HepG2 (cell line): ENCODE measurements around the gene OR52E2. TPM values are rescaled to one million over a fixed set of nuclear protein-coding genes. Genes with fewer than 3 reads are reported as not detected.

Experiments used
- ATAC-seq: fragments of 200-7000 bp; cut with Tn5 transposase; 3 replicates; pipeline ENCODE4 v1.9.1; 2020; ENCODE audit warnings: mild to moderate bottlenecking, moderate library complexity
- BruUV-seq: library from RNA; stranded (reverse); fragments of 400-500 nt; replicated peaks from 2 replicates; lab custom pipeline; 2021; lab: Mats Ljungman, UMichigan
- CTCF ChIA-PET: fragments of 300-600 bp; formaldehyde crosslinking; extraction: SDS; loops from one replicate; lab custom pipeline; 2021; ENCODE audit warnings: low total read pairs, inconsistent platforms, low intra/inter-chr PET ratio; lab: Yijun Ruan, JAX
- POLR2A ChIA-PET: fragments of 350-600 bp; sonication (Branson Sonifier 250); formaldehyde crosslinking; loops from one replicate; lab custom pipeline; 2020; ENCODE audit warnings: antibody characterized with exemption, inconsistent platforms; lab: Yijun Ruan, JAX
- DNase-seq: peaks from one replicate; pipeline ENCODE4 v3.0.0-alpha.2; 2015; ENCODE audit warnings: low spot score
- FAIRE-seq: peaks from 3 replicates; lab custom pipeline; 2011; peaks lifted over from hg19 to GRCh38; lab: Jason Lieb, UNC
- H2AFZ ChIP-seq: one replicate; pipeline ENCODE4 v1.6.1; 2011; ENCODE audit warnings: low read length, inconsistent platforms
- H3K27ac ChIP-seq: fragments of 300-600 bp; 3 replicates; pipeline ENCODE4 v1.8.0; 2011; ENCODE audit warnings: mixed run types, mild to moderate bottlenecking, mixed read lengths, low read length, inconsistent platforms; ENCODE audit not compliant: insufficient read depth; ENCODE audit errors: extremely low read length
- H3K27me3 ChIP-seq, 2 experiments: fragments of 200-600 bp in 1 of 2; 2 replicates in 1 of 2; 3 replicates in 1 of 2; pipeline versions ENCODE4 v1.6.0 to v1.8.0; 2011; ENCODE audit warnings: low read length in 2 of 2, mild to moderate bottlenecking in 2 of 2, moderate library complexity in 2 of 2, inconsistent platforms in 1 of 2; ENCODE audit not compliant: insufficient read depth in 2 of 2, control insufficient read depth in 1 of 2
- H3K36me3 ChIP-seq, 2 experiments: fragments of 200-600 bp in 1 of 2; replicated peaks in 1 of 2; 2 replicates in 1 of 2; 3 replicates in 1 of 2; pipeline versions ENCODE4 v1.5.1 to v1.8.0; 2011; ENCODE audit warnings: low read length in 2 of 2, inconsistent platforms in 1 of 2; ENCODE audit not compliant: insufficient read depth in 2 of 2, control insufficient read depth in 1 of 2
- H3K4me1 ChIP-seq: 2 replicates; pipeline ENCODE4 v1.5.1; 2012; ENCODE audit warnings: low read length, inconsistent platforms; ENCODE audit not compliant: insufficient read depth
- H3K4me2 ChIP-seq: 2 replicates; pipeline ENCODE4 v1.6.0; 2011; ENCODE audit warnings: low read depth, low read length, inconsistent platforms
- H3K4me3 ChIP-seq, 3 experiments: fragments of 200-600 bp in 1 of 3; sonication (generic), shearing (Covaris generic) in 1 of 3; replicated peaks in 1 of 3; 2 replicates each; pipeline ENCODE4 v1.5.1; 2011 to 2016; ENCODE audit warnings: low read length in 3 of 3, inconsistent platforms in 2 of 3, low read depth in 2 of 3, mild to moderate bottlenecking in 2 of 3, control low read depth in 1 of 3, mixed read lengths in 1 of 3; ENCODE audit not compliant: insufficient read depth in 1 of 3
- H3K79me2 ChIP-seq: one replicate; pipeline ENCODE4 v1.6.1; 2011; ENCODE audit warnings: low read length, inconsistent platforms; ENCODE audit not compliant: insufficient read depth
- H3K9ac ChIP-seq: 2 replicates; pipeline ENCODE4 v1.6.0; 2011; ENCODE audit warnings: mild to moderate bottlenecking, low read depth, low read length, inconsistent platforms; ENCODE audit not compliant: insufficient read depth
- H3K9me3 ChIP-seq: 2 replicates; pipeline ENCODE4 v1.5.1; 2012; ENCODE audit warnings: mild to moderate bottlenecking, low read length
- H4K20me1 ChIP-seq: 2 replicates; pipeline ENCODE4 v1.6.0; 2011; ENCODE audit warnings: inconsistent platforms, mild to moderate bottlenecking, low read length, moderate library complexity; ENCODE audit not compliant: insufficient read depth
- ARHGAP35 ChIP-seq: sonication (generic); formaldehyde crosslinking; IDR thresholded peaks from 2 replicates; pipeline ENCODE4 v1.9.0; 2022; ENCODE audit warnings: mild to moderate bottlenecking, inconsistent platforms, moderate library complexity, missing genetic modification reagents, borderline replicate concordance
- FOXJ3 ChIP-seq: sonication (generic); formaldehyde crosslinking; IDR thresholded peaks from 2 replicates; pipeline ENCODE4 v1.4.0; 2020; ENCODE audit warnings: missing genetic modification reagents, mild to moderate bottlenecking, borderline replicate concordance
- MAFF ChIP-seq: IDR thresholded peaks from 2 replicates; pipeline ENCODE4 v1.6.1; 2011; ENCODE audit warnings: low read depth, low read length, improper control_type of control experiment
- NCOA1 ChIP-seq: sonication (generic); formaldehyde crosslinking; IDR thresholded peaks from 2 replicates; pipeline ENCODE4 v1.9.0; 2021; ENCODE audit warnings: missing genetic modification reagents
- PRPF4 ChIP-seq: fragments of 200-400 bp; formaldehyde crosslinking; IDR thresholded peaks from 2 replicates; pipeline ENCODE4 v1.6.1; 2016; ENCODE audit warnings: low read length, low read depth; ENCODE audit not compliant: poor library complexity, severe bottlenecking
- RAD21 ChIP-seq: fragments of 450-650 bp; formaldehyde crosslinking; IDR thresholded peaks from 2 replicates; pipeline ENCODE4 v1.5.0; 2020; ENCODE audit warnings: mild to moderate bottlenecking
- SIX4 ChIP-seq: sonication (generic); formaldehyde crosslinking; IDR thresholded peaks from 2 replicates; pipeline ENCODE4 v1.4.0; 2020; ENCODE audit warnings: missing genetic modification reagents
- ZNF317 ChIP-seq: sonication (generic); formaldehyde crosslinking; IDR thresholded peaks from 2 replicates; pipeline ENCODE4 v1.5.0; 2020; ENCODE audit warnings: mild to moderate bottlenecking, missing genetic modification reagents
- ZNF33B ChIP-seq: sonication (generic); formaldehyde crosslinking; IDR thresholded peaks from 2 replicates; pipeline ENCODE4 v1.5.1; 2020; ENCODE audit warnings: mild to moderate bottlenecking, missing genetic modification reagents
- ZNF432 ChIP-seq: sonication (generic); formaldehyde crosslinking; IDR thresholded peaks from 2 replicates; pipeline ENCODE4 v1.5.0; 2020; ENCODE audit warnings: missing genetic modification reagents, mild to moderate bottlenecking, borderline replicate concordance
- ZNF570 ChIP-seq: sonication (generic); formaldehyde crosslinking; IDR thresholded peaks from 2 replicates; pipeline ENCODE4 v1.4.0; 2020; ENCODE audit warnings: mild to moderate bottlenecking, missing genetic modification reagents, borderline replicate concordance
- ZNF75D ChIP-seq: sonication (generic); formaldehyde crosslinking; IDR thresholded peaks from 2 replicates; pipeline ENCODE4 v1.8.1; 2023; ENCODE audit warnings: missing genetic modification reagents, mild to moderate bottlenecking, borderline replicate concordance
- ZNF775 ChIP-seq: sonication (generic); formaldehyde crosslinking; IDR thresholded peaks from 2 replicates; pipeline ENCODE4 v1.4.0; 2020; ENCODE audit warnings: missing genetic modification reagents, mild to moderate bottlenecking, moderate library complexity, borderline replicate concordance
- WGBS: methylation state at CpG from one replicate; pipeline ENCODE4 v1.1.6; 2017; ENCODE audit warnings: low lambda C conversion rate; 5-methylcytosine and 5-hydroxymethylcytosine counted together
- in situ Hi-C: cut with HindIII; loops from 2 replicates; pipeline ENCODE4 v1.10.0; 2017; ENCODE audit warnings: low pct_unique_long_range_greater_than_20kb; ENCODE audit not compliant: extremely low pct_ligation_motif_present
- intact Hi-C: fragments of 100-400 bp; cut with micrococcal nuclease; formaldehyde crosslinking; loops from one replicate; pipeline ENCODE4 v1.10.0; 2022; ENCODE audit not compliant: unreplicated experiment
- polyA plus RNA-seq, 8 experiments: library from polyadenylated mRNA; depleted of rRNA in 3 of 8; stranded (reverse) in 7 of 8; unstranded in 1 of 8; fragments of >200 nt; fragmentation: Illumina TruSeq in 4 of 8; extraction: Trizol in 4 of 8; gene quantifications; 2 replicates each; pipeline versions ENCODE4 v1.2.1 to v1.2.3, GENCODE V29; 2011 to 2016; ENCODE audit warnings: low read depth in 4 of 8, missing spikeins in 1 of 8, mixed read lengths in 1 of 8; ENCODE audit not compliant: insufficient read depth in 1 of 8
- total RNA-seq, 5 experiments: library from RNA; depleted of rRNA; stranded (reverse); fragments of >200 nt; fragmentation: Illumina TruSeq; extraction: Trizol; gene quantifications; 2 replicates each; pipeline ENCODE4 v1.2.3, GENCODE V29; 2016; ENCODE audit warnings: low read depth in 1 of 5
- TF ChIP-seq, protein P1 (sequence below): sonication (generic); formaldehyde crosslinking; IDR thresholded peaks from 2 replicates; pipeline ENCODE4 v1.4.0; 2020; ENCODE audit warnings: mild to moderate bottlenecking, missing genetic modification reagents, borderline replicate concordance
- TF ChIP-seq, protein P2 (sequence below): sonication (generic); formaldehyde crosslinking; IDR thresholded peaks from 2 replicates; pipeline ENCODE4 v1.4.0; 2020; ENCODE audit warnings: low read depth, mild to moderate bottlenecking, missing genetic modification reagents

The OR52E2 gene
- total and polyA plus RNA-seq, 2 of the 13 experiments (the other 11 are each of a cell fraction or from before 2014, with no cell fraction given) = not detected

DNA sequence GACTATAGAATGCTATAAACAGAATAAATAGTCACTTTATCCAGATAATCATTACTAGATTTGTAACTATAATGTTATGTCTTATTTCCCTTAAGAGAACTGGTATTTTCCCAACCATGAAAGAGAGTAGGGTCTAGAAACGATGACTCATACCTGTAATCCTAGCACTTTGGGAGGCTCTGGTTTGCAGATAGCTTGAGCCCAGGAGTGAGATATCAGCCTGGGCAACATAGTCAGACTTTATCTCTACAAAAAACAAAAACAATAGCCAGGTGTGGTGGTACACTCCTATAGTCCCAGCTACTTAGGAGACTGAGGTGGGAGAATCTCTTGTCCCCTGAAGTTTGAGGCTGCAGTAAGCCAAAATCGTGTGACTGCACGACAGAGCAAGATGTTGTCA is 47.9 kb upstream of the OR52E2 start:
- 0% methylated on average over 3 of the region's 3 CpGs for WGBS
- CTCF ChIA-PET = no interaction called here

More for the DNA sequence above, 47.9 kb upstream of the OR52E2 start:
- no peaks in the 10 kb centered on the region for H4K20me1 ChIP-seq
- DNase-seq = no peak
- intact Hi-C loops (no loop called here), in situ Hi-C loops (no loop called here)
- FAIRE-seq = no peak
- POLR2A ChIA-PET = no interaction called here
- H3K4me3 ChIP-seq = no peak overlapping the region
- no peak overlapping the region for H3K9ac ChIP-seq
- no peaks in the 10 kb centered on the region for H3K79me2 ChIP-seq
- BruUV-seq = no TSS peak
- H3K4me2 ChIP-seq = no peak overlapping the region
- H3K9me3 ChIP-seq = no peaks in the 10 kb centered on the region
- H3K27me3 ChIP-seq = peaks cover 0 to 10% of the 10 kb centered on the region in 2 experiments; a peak in 2 of 5 replicates
- no peak overlapping the region for H2AFZ ChIP-seq
- no peaks in the 10 kb centered on the region for H3K4me1 ChIP-seq
- TF ChIP-seq RAD21 (CRISPR knock-in tag) = no peak
- TF ChIP-seq ZNF432 = no peak
- TF ChIP-seq MAFF = no peak
- TF ChIP-seq, protein P1, sequence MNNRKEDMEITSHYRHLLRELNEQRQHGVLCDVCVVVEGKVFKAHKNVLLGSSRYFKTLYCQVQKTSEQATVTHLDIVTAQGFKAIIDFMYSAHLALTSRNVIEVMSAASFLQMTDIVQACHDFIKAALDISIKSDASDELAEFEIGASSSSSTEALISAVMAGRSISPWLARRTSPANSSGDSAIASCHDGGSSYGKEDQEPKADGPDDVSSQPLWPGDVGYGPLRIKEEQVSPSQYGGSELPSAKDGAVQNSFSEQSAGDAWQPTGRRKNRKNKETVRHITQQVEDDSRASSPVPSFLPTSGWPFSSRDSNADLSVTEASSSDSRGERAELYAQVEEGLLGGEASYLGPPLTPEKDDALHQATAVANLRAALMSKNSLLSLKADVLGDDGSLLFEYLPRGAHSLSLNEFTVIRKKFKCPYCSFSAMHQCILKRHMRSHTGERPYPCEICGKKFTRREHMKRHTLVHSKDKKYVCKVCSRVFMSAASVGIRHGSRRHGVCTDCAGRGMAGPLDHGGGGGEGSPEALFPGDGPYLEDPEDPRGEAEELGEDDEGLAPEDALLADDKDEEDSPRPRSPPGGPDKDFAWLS (CRISPR knock-in tag) = no peak
- TF ChIP-seq ZNF75D (CRISPR knock-in tag) = no peak
- TF ChIP-seq NCOA1 = no peak
- TF ChIP-seq ZNF317 (CRISPR knock-in tag) = no peak
- no peak for TF ChIP-seq FOXJ3 (CRISPR knock-in tag)
- no peak for TF ChIP-seq ZNF33B (CRISPR knock-in tag)
- TF ChIP-seq ZNF775 (CRISPR knock-in tag) = no peak
- no peak for TF ChIP-seq ARHGAP35 (CRISPR knock-in tag)
- no peak for TF ChIP-seq SIX4 (CRISPR knock-in tag)
- TF ChIP-seq PRPF4 = no peak
- TF ChIP-seq, protein P2, sequence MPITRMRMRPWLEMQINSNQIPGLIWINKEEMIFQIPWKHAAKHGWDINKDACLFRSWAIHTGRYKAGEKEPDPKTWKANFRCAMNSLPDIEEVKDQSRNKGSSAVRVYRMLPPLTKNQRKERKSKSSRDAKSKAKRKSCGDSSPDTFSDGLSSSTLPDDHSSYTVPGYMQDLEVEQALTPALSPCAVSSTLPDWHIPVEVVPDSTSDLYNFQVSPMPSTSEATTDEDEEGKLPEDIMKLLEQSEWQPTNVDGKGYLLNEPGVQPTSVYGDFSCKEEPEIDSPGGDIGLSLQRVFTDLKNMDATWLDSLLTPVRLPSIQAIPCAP (CRISPR knock-in tag) = no peak
- no peak for TF ChIP-seq ZNF570 (CRISPR knock-in tag)
- no peak overlapping the region for H3K27ac ChIP-seq
- no peak for ATAC-seq
- H3K36me3 ChIP-seq = no peaks in the 10 kb centered on the region
